HepG2 (cell line): ENCODE measurements around the gene SERPINI1.

ENCODE experiments used
- FOXA3 ChIP-seq: IDR thresholded peaks from 2 replicates; pipeline ENCODE4 v1.6.1; 2016; ENCODE audit warnings: missing genetic modification reagents, missing compliant biosample characterization
- KDM4B ChIP-seq: sonication (generic); formaldehyde crosslinking; IDR thresholded peaks from 2 replicates; pipeline ENCODE4 v1.4.0; 2020; ENCODE audit warnings: missing genetic modification reagents
- LCORL ChIP-seq, 2 experiments: fragments of 450-650 bp in 1 of 2; sonication (generic) in 1 of 2; formaldehyde crosslinking in 1 of 2; IDR thresholded peaks; 2 replicates each; pipeline versions ENCODE4 v1.5.0 to v1.6.1; 2017 to 2020; ENCODE audit warnings: antibody characterized with exemption in 1 of 2, missing genetic modification reagents in 1 of 2
- NFE2 ChIP-seq: sonication (generic); formaldehyde crosslinking; IDR thresholded peaks from 2 replicates; pipeline ENCODE4 v1.4.0; 2020; ENCODE audit warnings: missing genetic modification reagents
- NFYC ChIP-seq: IDR thresholded peaks from 2 replicates; pipeline ENCODE4 v1.6.1; 2016; ENCODE audit warnings: missing genetic modification reagents, missing compliant biosample characterization
- SIN3A ChIP-seq: IDR thresholded peaks from 2 replicates; pipeline ENCODE4 v1.6.1; 2011; ENCODE audit warnings: low read depth, mild to moderate bottlenecking, control low read depth, low read length, borderline replicate concordance
- SRF ChIP-seq: IDR thresholded peaks from 2 replicates; pipeline ENCODE4 v1.6.1; 2011; ENCODE audit warnings: mild to moderate bottlenecking, low read depth, low read length, moderate library complexity
- TF ChIP-seq, protein P1 (sequence below): sonication (generic); formaldehyde crosslinking; IDR thresholded peaks from 2 replicates; pipeline ENCODE4 v1.5.0; 2020; ENCODE audit warnings: mild to moderate bottlenecking, missing genetic modification reagents, borderline replicate concordance
- TF ChIP-seq, protein P2 (sequence below): sonication (generic); formaldehyde crosslinking; IDR thresholded peaks from 2 replicates; pipeline ENCODE4 v1.4.0; 2020; ENCODE audit warnings: missing genetic modification reagents, borderline replicate concordance

DNA sequence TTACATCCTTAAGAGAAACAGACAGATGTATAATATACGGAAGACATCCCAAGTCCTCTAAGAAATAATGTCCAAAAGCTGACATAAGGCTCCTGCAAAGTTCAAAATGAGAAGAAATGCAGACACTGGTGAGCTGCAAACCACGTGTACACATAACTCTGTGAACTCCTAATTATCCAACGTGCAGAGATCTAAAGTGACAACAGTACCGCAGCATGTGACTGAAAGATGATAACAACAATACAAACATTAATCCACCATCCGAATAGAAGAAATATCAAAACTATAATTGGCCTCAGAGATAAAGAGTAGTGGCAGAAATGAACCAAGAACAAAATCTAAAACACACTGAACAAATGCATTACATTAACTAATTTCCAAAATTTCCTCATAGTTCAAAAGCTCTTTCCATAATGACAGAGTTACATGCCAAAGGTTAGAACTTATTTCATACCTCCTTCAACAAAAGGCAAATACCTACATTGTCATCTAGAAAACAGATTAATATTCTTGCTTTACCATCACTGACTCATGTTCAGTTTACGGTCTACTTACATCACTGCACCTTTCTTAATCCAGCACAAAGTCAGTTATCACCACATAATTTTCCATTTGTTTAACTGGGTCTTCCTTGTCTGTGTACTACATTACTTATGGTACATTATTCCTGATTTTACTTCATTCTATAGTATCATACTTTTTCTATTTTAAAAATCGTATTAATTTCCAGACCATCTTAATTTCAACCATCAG, 3.0 kb upstream of the SERPINI1 start:
- TF ChIP-seq KDM4B (CRISPR knock-in tag) (no peak), NFE2 (no peak), SRF (no peak), SIN3A (no peak), FOXA3 (no peak), NFYC (CRISPR knock-in tag) (no peak), LCORL (IDR thresholded peaks at IDR 0.05) (no peak), LCORL (CRISPR knock-in tag; IDR thresholded peaks at IDR 0.05) (no peak)
- TF ChIP-seq, protein P1, sequence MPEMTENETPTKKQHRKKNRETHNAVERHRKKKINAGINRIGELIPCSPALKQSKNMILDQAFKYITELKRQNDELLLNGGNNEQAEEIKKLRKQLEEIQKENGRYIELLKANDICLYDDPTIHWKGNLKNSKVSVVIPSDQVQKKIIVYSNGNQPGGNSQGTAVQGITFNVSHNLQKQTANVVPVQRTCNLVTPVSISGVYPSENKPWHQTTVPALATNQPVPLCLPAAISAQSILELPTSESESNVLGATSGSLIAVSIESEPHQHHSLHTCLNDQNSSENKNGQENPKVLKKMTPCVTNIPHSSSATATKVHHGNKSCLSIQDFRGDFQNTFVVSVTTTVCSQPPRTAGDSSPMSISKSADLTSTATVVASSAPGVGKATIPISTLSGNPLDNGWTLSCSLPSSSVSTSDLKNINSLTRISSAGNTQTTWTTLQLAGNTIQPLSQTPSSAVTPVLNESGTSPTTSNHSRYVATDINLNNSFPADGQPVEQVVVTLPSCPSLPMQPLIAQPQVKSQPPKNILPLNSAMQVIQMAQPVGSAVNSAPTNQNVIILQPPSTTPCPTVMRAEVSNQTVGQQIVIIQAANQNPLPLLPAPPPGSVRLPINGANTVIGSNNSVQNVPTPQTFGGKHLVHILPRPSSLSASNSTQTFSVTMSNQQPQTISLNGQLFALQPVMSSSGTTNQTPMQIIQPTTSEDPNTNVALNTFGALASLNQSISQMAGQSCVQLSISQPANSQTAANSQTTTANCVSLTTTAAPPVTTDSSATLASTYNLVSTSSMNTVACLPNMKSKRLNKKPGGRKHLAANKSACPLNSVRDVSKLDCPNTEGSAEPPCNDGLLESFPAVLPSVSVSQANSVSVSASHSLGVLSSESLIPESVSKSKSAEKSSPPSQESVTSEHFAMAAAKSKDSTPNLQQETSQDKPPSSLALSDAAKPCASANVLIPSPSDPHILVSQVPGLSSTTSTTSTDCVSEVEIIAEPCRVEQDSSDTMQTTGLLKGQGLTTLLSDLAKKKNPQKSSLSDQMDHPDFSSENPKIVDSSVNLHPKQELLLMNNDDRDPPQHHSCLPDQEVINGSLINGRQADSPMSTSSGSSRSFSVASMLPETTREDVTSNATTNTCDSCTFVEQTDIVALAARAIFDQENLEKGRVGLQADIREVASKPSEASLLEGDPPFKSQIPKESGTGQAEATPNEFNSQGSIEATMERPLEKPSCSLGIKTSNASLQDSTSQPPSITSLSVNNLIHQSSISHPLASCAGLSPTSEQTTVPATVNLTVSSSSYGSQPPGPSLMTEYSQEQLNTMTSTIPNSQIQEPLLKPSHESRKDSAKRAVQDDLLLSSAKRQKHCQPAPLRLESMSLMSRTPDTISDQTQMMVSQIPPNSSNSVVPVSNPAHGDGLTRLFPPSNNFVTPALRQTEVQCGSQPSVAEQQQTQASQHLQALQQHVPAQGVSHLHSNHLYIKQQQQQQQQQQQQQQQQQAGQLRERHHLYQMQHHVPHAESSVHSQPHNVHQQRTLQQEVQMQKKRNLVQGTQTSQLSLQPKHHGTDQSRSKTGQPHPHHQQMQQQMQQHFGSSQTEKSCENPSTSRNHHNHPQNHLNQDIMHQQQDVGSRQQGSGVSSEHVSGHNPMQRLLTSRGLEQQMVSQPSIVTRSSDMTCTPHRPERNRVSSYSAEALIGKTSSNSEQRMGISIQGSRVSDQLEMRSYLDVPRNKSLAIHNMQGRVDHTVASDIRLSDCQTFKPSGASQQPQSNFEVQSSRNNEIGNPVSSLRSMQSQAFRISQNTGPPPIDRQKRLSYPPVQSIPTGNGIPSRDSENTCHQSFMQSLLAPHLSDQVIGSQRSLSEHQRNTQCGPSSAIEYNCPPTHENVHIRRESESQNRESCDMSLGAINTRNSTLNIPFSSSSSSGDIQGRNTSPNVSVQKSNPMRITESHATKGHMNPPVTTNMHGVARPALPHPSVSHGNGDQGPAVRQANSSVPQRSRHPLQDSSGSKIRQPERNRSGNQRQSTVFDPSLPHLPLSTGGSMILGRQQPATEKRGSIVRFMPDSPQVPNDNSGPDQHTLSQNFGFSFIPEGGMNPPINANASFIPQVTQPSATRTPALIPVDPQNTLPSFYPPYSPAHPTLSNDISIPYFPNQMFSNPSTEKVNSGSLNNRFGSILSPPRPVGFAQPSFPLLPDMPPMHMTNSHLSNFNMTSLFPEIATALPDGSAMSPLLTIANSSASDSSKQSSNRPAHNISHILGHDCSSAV (CRISPR knock-in tag), result no peak
- TF ChIP-seq, protein P2, sequence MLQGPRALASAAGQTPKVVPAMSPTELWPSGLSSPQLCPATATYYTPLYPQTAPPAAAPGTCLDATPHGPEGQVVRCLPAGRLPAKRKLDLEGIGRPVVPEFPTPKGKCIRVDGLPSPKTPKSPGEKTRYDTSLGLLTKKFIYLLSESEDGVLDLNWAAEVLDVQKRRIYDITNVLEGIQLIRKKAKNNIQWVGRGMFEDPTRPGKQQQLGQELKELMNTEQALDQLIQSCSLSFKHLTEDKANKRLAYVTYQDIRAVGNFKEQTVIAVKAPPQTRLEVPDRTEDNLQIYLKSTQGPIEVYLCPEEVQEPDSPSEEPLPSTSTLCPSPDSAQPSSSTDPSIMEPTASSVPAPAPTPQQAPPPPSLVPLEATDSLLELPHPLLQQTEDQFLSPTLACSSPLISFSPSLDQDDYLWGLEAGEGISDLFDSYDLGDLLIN (CRISPR knock-in tag), result no peak
